Left ventricle myocardium inferior (tissue), 1 donor: ENCODE results near the gene CIAO1. TPM values are rescaled to one million over a fixed set of nuclear protein-coding genes. Genes with fewer than 3 reads are reported as not detected.
"Not testable (repeated sequence)": the region's sequence is repeated elsewhere in the genome, so short reads cannot be mapped to it uniquely, and the experiment has no call there.

Experiments
- DNase-seq: peaks from one replicate; pipeline ENCODE4 v3.0.0-alpha.2; 2020
- H3K27ac ChIP-seq: fragments of 200-600 bp; replicated peaks from 2 replicates; pipeline ENCODE4 v1.8.0; 2021
- H3K27me3 ChIP-seq: fragments of 200-600 bp; 2 replicates; pipeline ENCODE4 v1.8.0; 2021; ENCODE audit warnings: low read depth
- H3K36me3 ChIP-seq: fragments of 200-600 bp; 2 replicates; pipeline ENCODE4 v1.8.0; 2021
- H3K4me1 ChIP-seq: fragments of 200-600 bp; 2 replicates; pipeline ENCODE4 v1.8.0; 2021
- H3K4me3 ChIP-seq: fragments of 200-600 bp; 2 replicates; pipeline ENCODE4 v1.8.0; 2021; ENCODE audit warnings: mild to moderate bottlenecking, moderate library complexity
- H3K9me3 ChIP-seq: fragments of 200-600 bp; replicated peaks from 2 replicates; pipeline ENCODE4 v1.8.0; 2021
- intact Hi-C: fragments of 100-400 bp; cut with micrococcal nuclease; formaldehyde crosslinking; loops from one replicate; pipeline ENCODE4 v1.11.0; 2022
- total RNA-seq: library from RNA; stranded (reverse); fragmentation: NEBNext Ultra II Directional; extraction: Animal tissue kit (Norgen Biotek cat#: 25700); gene quantifications from one replicate; pipeline ENCODE4 v1.2.1, GENCODE V29; 2021
- TF ChIP-seq, protein P1 (sequence below): fragments of 200-600 bp; IDR thresholded peaks from 2 replicates; pipeline ENCODE4 v1.8.0; 2021; ENCODE audit warnings: antibody characterized with exemption, mild to moderate bottlenecking, borderline replicate concordance
- donor health status: DM: no; HTN: yes; CAD: no; lungs with severe emphysema.

CIAO1 gene
- total RNA-seq, 1 donor from 2014 or later, result 68.6 TPM

DNA sequence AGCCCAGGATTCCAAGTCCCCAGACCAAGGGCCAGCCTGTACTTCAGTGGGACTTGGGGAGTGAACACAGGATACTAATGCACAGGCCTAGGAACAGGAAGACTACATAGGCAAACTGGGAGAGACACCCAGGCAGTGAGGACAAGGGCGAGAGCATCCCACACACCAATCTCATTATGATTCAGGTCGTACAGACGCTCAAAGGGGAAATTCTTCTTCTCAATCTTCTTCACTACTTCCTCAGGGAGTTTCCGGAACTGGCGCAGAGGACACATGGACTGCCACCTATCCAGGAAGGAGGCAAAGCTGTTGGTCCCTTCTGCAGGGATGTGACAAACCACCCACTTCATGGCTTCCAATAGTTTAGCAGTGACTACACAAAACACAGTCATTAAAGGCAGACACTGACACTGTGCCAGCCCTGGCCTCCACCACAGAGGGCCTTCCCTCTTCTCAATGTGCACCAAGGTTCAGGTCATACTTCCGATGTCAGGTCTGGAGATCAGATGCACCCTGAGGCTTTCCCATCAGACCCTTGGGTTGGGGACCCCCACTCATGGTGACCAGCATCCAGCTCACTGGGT is 21.3 kb downstream of the CIAO1 start:
- no peak for DNase-seq
- intact Hi-C loops, result no loop called here
- Histone ChIP-seq H3K27me3 (no peaks in the 10 kb centered on the region), H3K4me3 (no peak overlapping the region), H3K9me3 (no peaks in the 10 kb centered on the region), H3K27ac (no peak overlapping the region), H3K36me3 (peaks cover 100% of the 10 kb centered on the region), H3K4me1 (no peaks in the 10 kb centered on the region)
- TF ChIP-seq, protein P1, sequence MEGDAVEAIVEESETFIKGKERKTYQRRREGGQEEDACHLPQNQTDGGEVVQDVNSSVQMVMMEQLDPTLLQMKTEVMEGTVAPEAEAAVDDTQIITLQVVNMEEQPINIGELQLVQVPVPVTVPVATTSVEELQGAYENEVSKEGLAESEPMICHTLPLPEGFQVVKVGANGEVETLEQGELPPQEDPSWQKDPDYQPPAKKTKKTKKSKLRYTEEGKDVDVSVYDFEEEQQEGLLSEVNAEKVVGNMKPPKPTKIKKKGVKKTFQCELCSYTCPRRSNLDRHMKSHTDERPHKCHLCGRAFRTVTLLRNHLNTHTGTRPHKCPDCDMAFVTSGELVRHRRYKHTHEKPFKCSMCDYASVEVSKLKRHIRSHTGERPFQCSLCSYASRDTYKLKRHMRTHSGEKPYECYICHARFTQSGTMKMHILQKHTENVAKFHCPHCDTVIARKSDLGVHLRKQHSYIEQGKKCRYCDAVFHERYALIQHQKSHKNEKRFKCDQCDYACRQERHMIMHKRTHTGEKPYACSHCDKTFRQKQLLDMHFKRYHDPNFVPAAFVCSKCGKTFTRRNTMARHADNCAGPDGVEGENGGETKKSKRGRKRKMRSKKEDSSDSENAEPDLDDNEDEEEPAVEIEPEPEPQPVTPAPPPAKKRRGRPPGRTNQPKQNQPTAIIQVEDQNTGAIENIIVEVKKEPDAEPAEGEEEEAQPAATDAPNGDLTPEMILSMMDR, result no peak

DNA sequence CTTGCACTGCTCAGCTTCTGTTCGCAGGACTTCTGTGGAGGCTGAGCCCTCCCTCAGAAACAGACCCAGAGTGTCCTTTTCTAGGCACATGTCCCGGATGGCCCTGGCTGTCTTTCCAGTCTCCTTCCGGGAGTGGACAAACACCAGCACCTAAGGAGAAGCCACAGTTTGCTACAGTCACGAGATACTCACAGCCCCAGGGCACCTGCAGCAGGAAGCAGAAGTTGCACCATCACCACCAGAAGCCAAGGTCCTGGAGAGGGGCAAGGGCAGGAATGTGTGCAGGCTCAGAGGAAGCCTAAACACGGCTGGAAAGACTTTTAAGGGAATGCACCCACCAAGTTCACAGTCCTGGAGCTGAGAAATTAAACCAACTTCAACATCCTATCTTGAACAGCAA is 25.7 kb downstream of the CIAO1 start:
- H3K27me3 ChIP-seq, result no peaks in the 10 kb centered on the region
- DNase-seq, result no peak
- intact Hi-C loops, result no loop called here
- H3K4me1 ChIP-seq, result no peaks in the 10 kb centered on the region
- TF ChIP-seq, protein P1, result no peak
- H3K4me3 ChIP-seq, result no peak overlapping the region
- no peaks in the 10 kb centered on the region for H3K9me3 ChIP-seq
- no peak overlapping the region for H3K27ac ChIP-seq
- peaks cover 100% of the 10 kb centered on the region for H3K36me3 ChIP-seq

DNA sequence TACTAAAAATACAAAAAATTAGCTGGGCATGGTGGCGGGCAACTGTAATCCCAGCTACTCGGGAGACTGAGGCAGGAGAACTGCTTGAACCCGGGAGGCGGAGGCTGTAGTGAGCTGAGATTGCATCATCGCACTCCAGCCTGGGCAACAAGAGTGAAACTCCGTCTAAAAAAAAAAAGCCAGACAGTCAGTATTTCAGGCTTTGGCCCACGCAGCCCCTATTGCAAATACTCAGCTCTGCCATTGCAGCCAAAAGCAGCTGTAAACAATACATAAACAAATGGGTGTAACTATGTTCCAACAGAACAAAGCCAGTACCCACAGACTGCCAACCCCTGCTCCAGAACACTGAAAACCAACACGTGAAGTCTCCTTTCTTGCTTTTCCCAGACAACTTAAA is 28.2 kb downstream of the CIAO1 start:
- H3K4me1 ChIP-seq, H3K4me3 ChIP-seq, DNase-seq, intact Hi-C loops, H3K9me3 ChIP-seq, H3K27me3 ChIP-seq, H3K27ac ChIP-seq: not testable (repeated sequence)
- H3K36me3 ChIP-seq, result peaks cover 100% of the 10 kb centered on the region

DNA sequence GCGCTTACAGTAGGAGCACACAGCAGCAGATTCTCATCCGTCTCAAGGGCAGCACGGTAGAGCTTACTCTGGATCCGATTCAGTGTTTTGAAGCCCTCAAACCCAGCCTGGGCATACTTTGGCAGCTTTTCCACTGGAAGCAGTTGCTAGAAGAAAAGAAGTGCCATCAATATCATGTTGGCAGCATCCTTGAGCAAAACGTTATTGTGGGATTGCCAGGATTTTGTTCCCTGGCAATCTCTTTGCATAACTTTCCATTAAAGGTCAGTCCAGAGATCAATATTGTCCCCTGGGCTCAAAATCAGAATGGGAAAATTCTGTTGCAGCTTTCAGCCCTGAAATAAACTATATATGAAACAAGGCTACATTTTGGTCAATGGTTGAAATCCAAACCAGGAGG is 30.9 kb downstream of the CIAO1 start:
- Histone ChIP-seq H3K4me1 (peaks cover under 1% of the 10 kb centered on the region), H3K27me3 (no peaks in the 10 kb centered on the region), H3K27ac (no peak overlapping the region), H3K9me3 (no peaks in the 10 kb centered on the region), H3K4me3 (no peak overlapping the region), H3K36me3 (peaks cover 100% of the 10 kb centered on the region)
- TF ChIP-seq, protein P1, result no peak
- DNase-seq, result no peak
- intact Hi-C loops, result no loop called here

DNA sequence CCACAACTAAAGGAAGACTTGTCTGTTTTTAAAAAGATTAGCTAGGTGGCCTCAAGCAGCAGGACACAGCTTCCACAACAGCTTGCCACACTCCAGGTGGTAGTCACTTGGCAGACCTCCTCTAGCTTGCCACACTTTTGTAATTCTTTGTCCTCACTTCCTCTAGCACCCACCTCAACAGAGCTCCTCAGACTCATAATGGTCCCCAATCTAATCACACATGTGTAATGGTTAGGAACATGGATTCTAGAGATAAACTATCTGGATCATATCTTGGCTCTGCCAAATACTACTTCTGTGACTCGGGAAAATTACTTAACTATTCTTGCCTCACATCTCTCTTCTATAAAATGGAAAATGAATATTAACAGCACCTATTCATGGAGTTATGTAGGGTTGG is 35.8 kb downstream of the CIAO1 start:
- TF ChIP-seq, protein P1, result no peak
- Histone ChIP-seq H3K27ac (no peak overlapping the region), H3K9me3 (no peaks in the 10 kb centered on the region), H3K27me3 (no peaks in the 10 kb centered on the region), H3K36me3 (peaks cover 75% of the 10 kb centered on the region), H3K4me1 (peaks cover 45% of the 10 kb centered on the region), H3K4me3 (no peak overlapping the region)
- no peak for DNase-seq
- intact Hi-C loops, result no loop called here

DNA sequence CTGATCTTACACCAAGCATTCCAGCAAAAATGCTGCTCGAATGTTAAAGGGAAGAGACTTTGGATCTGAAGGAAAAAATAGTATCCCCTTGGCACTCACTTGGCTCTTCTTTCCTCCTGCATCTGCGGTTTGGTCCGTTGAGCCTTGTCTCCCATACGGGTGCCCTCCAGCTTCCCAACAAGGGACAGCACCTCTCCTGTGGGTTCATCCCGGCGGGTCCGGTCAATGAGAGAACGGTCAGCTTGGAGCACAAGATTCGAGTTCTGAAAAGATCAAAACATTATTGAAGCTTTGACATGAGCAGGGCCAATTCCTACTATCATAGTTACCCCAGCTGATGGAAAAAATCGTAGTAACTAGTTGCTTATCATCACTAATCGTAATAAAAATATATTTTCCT is 38.6 kb downstream of the CIAO1 start:
- peaks cover 48% of the 10 kb centered on the region for H3K36me3 ChIP-seq

More for the DNA sequence above, 38.6 kb downstream of the CIAO1 start:
- intact Hi-C loops, result no loop called here
- H3K9me3 ChIP-seq, result no peaks in the 10 kb centered on the region
- no peaks in the 10 kb centered on the region for H3K27me3 ChIP-seq
- TF ChIP-seq, protein P1, result no peak
- peak overlapping the region; percentile 91 for H3K27ac ChIP-seq
- H3K4me1 ChIP-seq, result peaks cover 45% of the 10 kb centered on the region
- no peak for DNase-seq
- H3K4me3 ChIP-seq, result peak overlapping the region; percentile 91
